Measurements from ENCODE around the gene RAB24. TPM values are rescaled to one million over a fixed set of nuclear protein-coding genes. Genes with fewer than 3 reads are reported as not detected.
"Not testable (repeated sequence)": the region's sequence is repeated elsewhere in the genome, so short reads cannot be mapped to it uniquely, and the experiment has no call there.

The RAB24 gene
- 10 to 100 TPM; 30.0 to 33.6 (median 30.9) TPM for polyA plus RNA-seq (ENCODE audit: insufficient read length in 3 of 3)
- long read RNA-seq, donor 1, transcript RAB24-201 (8 exons, 1,311 nt), result major isoform, 15 of 21 reads
- long read RNA-seq, donor 1, partial matches to known transcripts, result 0 of 21 reads
- long read RNA-seq, donor 1, other reads (novel, unspliced or antisense), result 0 of 21 reads
- long read RNA-seq, donor 2, transcript RAB24-201 (8 exons, 1,311 nt), result major isoform, 21 of 33 reads
- long read RNA-seq, donor 2, transcript RAB24-206 (7 exons, 1,820 nt), result minor isoform, 11 of 33 reads
- long read RNA-seq, donor 2, partial matches to known transcripts, result 0 of 33 reads
- long read RNA-seq, donor 2, other reads (novel, unspliced or antisense), result 0 of 33 reads
- long read RNA-seq, donor 3, transcript RAB24-201 (8 exons, 1,311 nt), result major isoform, 10 of 19 reads
- long read RNA-seq, donor 3, transcript RAB24-206 (7 exons, 1,820 nt), result minor isoform, 6 of 19 reads
- long read RNA-seq, donor 3, partial matches to known transcripts, result 0 of 19 reads
- long read RNA-seq, donor 3, other reads (novel, unspliced or antisense), result 0 of 19 reads
- long read RNA-seq, donor 4, transcript RAB24-204 (9 exons, 1,236 nt), result minor isoform, 5 of 57 reads
- long read RNA-seq, donor 4, transcript RAB24-206 (7 exons, 1,820 nt), result minor isoform, 20 of 57 reads
- long read RNA-seq, donor 4, transcript RAB24-201 (8 exons, 1,311 nt), result major isoform, 31 of 57 reads
- long read RNA-seq, donor 4, partial matches to known transcripts, result 0 of 57 reads
- long read RNA-seq, donor 4, other reads (novel, unspliced or antisense), result 0 of 57 reads
- long read RNA-seq, donor 5, transcript RAB24-201 (8 exons, 1,311 nt), result major isoform, 5 of 9 reads
- long read RNA-seq, donor 5, partial matches to known transcripts, result 0 of 9 reads
- long read RNA-seq, donor 5, other reads (novel, unspliced or antisense), result 0 of 9 reads
- long read RNA-seq, donor 6, transcript RAB24-201 (8 exons, 1,311 nt), result major isoform, 9 of 22 reads
- long read RNA-seq, donor 6, transcript RAB24-206 (7 exons, 1,820 nt), result minor isoform, 8 of 22 reads
- long read RNA-seq, donor 6, partial matches to known transcripts, result 5 of 22 reads
- long read RNA-seq, donor 6, other reads (novel, unspliced or antisense), result 0 of 22 reads
- long read RNA-seq, donor 7, transcript RAB24-201 (8 exons, 1,311 nt), result major isoform, 8 of 12 reads
- long read RNA-seq, donor 7, partial matches to known transcripts, result 0 of 12 reads
- long read RNA-seq, donor 7, other reads (novel, unspliced or antisense), result 0 of 12 reads
- long read RNA-seq, donor 8, transcript RAB24-201 (8 exons, 1,311 nt), result major isoform, 15 of 19 reads
- long read RNA-seq, donor 8, partial matches to known transcripts, result 0 of 19 reads
- long read RNA-seq, donor 8, other reads (novel, unspliced or antisense), result 0 of 19 reads
- long read RNA-seq, donor 9, transcript RAB24-201 (8 exons, 1,311 nt), result major isoform, 32 of 39 reads
- long read RNA-seq, donor 9, transcript RAB24-204 (9 exons, 1,236 nt), result minor isoform, 5 of 39 reads
- long read RNA-seq, donor 9, partial matches to known transcripts, result 0 of 39 reads
- long read RNA-seq, donor 9, other reads (novel, unspliced or antisense), result 0 of 39 reads
- long read RNA-seq, donor 10, transcript RAB24-201 (8 exons, 1,311 nt), result major isoform, 14 of 22 reads
- long read RNA-seq, donor 10, transcript RAB24-206 (7 exons, 1,820 nt), result minor isoform, 7 of 22 reads
- long read RNA-seq, donor 10, partial matches to known transcripts, result 0 of 22 reads
- long read RNA-seq, donor 10, other reads (novel, unspliced or antisense), result 0 of 22 reads
- long read RNA-seq, donor 11, transcript RAB24-201 (8 exons, 1,311 nt), result major isoform, 6 of 12 reads
- long read RNA-seq, donor 11, partial matches to known transcripts, result 0 of 12 reads
- long read RNA-seq, donor 11, other reads (novel, unspliced or antisense), result 0 of 12 reads
- long read RNA-seq, donor 12, transcript RAB24-201 (8 exons, 1,311 nt), result major isoform, 19 of 48 reads
- long read RNA-seq, donor 12, transcript RAB24-206 (7 exons, 1,820 nt), result minor isoform, 17 of 48 reads
- long read RNA-seq, donor 12, partial matches to known transcripts, result 6 of 48 reads
- long read RNA-seq, donor 12, other reads (novel, unspliced or antisense), result 0 of 48 reads
- long read RNA-seq, donor 13, partial matches to known transcripts, result 0 of 7 reads
- long read RNA-seq, donor 13, other reads (novel, unspliced or antisense), result 0 of 7 reads
- long read RNA-seq, donor 14, transcript RAB24-201 (8 exons, 1,311 nt), result major isoform, 17 of 26 reads
- long read RNA-seq, donor 14, transcript RAB24-206 (7 exons, 1,820 nt), result minor isoform, 7 of 26 reads
- long read RNA-seq, donor 14, partial matches to known transcripts, result 0 of 26 reads
- long read RNA-seq, donor 14, other reads (novel, unspliced or antisense), result 0 of 26 reads
- long read RNA-seq, donor 15, transcript RAB24-204 (9 exons, 1,236 nt), result minor isoform, 5 of 30 reads
- long read RNA-seq, donor 15, transcript RAB24-206 (7 exons, 1,820 nt), result major isoform, 12 of 30 reads
- long read RNA-seq, donor 15, transcript RAB24-201 (8 exons, 1,311 nt), result major isoform, 12 of 30 reads
- long read RNA-seq, donor 15, partial matches to known transcripts, result 0 of 30 reads
- long read RNA-seq, donor 15, other reads (novel, unspliced or antisense), result 0 of 30 reads
- long read RNA-seq, donor 16, transcript RAB24-206 (7 exons, 1,820 nt), result minor isoform, 6 of 29 reads
- long read RNA-seq, donor 16, transcript RAB24-201 (8 exons, 1,311 nt), result major isoform, 20 of 29 reads
- long read RNA-seq, donor 16, partial matches to known transcripts, result 0 of 29 reads
- long read RNA-seq, donor 16, other reads (novel, unspliced or antisense), result 0 of 29 reads

GRCh38 chr5:177303121-177303924 lies at the start of gene RAB24, which contains the start of gene PRELID1:
Gene RAB24 (minus strand): TSS chr5:177303719. CDS start chr5:177303288, 431 bp downstream.
Gene PRELID1 (plus strand): TSS chr5:177303799. CDS start chr5:177303986, 187 bp downstream.
- peak; percentile 86 for DNase-seq

- no peak for DNase-seq
Observed at GRCh38 chr5:177353093-177353492, 49.6 kb upstream of the RAB24 start.

- peak; percentile 96 for DNase-seq
Observed at GRCh38 chr5:177351392-177352329, 48.1 kb upstream of the RAB24 start, which contains the start of gene LMAN2. Gene LMAN2 (minus strand): TSS chr5:177351668. CDS start chr5:177351647, 21 bp downstream.

- DNase-seq, result no peak
Observed at GRCh38 chr5:177350776-177351391, 47.4 kb upstream of the RAB24 start.

GRCh38 chr5:177349762-177350161 lies 46.2 kb upstream of the RAB24 start:
- DNase-seq, result no peak

- no peak for DNase-seq
Observed at GRCh38 chr5:177349362-177349647, 45.8 kb upstream of the RAB24 start.

- DNase-seq, result no peak
Observed at GRCh38 chr5:177347699-177348098, 44.2 kb upstream of the RAB24 start.

GRCh38 chr5:177346820-177347219 lies 43.3 kb upstream of the RAB24 start:
- DNase-seq, result no peak

GRCh38 chr5:177344891-177345290 lies 41.4 kb upstream of the RAB24 start:
- DNase-seq, result no peak

GRCh38 chr5:177343777-177344176 lies 40.3 kb upstream of the RAB24 start:
- DNase-seq, result no peak

- DNase-seq, result not testable (repeated sequence)
Observed at GRCh38 chr5:177343000-177343399, 39.5 kb upstream of the RAB24 start.

- DNase-seq, result no peak
Observed at GRCh38 chr5:177339107-177339638, 35.7 kb upstream of the RAB24 start.

GRCh38 chr5:177338251-177339106 lies 35.0 kb upstream of the RAB24 start:
- no peak for DNase-seq
